Lower leg skin (tissue), 3 donors: ENCODE measurements around the gene YTHDC2.

Source experiments
- CTCF ChIP-seq, 3 donors: fragments of 450-650 bp; IDR thresholded peaks; one replicate each; pipeline ENCODE4 v1.5.1; 2016; ENCODE audit warnings: antibody characterized with exemption in 3 of 3, mild to moderate bottlenecking in 3 of 3, moderate library complexity in 2 of 3
- POLR2A ChIP-seq, 2 donors: fragments of 450-650 bp; IDR thresholded peaks; one replicate each; pipeline ENCODE4 v1.6.1; 2016 to 2017; ENCODE audit warnings: antibody characterized with exemption in 2 of 2, mild to moderate bottlenecking in 1 of 2, moderate library complexity in 1 of 2

- no peak for TF ChIP-seq CTCF (IDR thresholded peaks at IDR 0.05)
- TF ChIP-seq POLR2A (IDR thresholded peaks at IDR 0.05), result no peak
These were observed 103.8 kb downstream of the YTHDC2 start for GRCh38 chr5:113617191-113617796.
